Muscle of arm (tissue), 14 donors: Measurements from ENCODE around the gene BHLHE40. TPM values are rescaled to one million over a fixed set of nuclear protein-coding genes. Genes with fewer than 3 reads are reported as not detected.

Source experiments
- DNase-seq: peaks from one replicate; pipeline ENCODE4 v3.0.0-alpha.2; 2013
- long read RNA-seq, 11 donors: transcript quantifications; one replicate each; lab custom pipeline, GENCODE V29; 2026
- polyA plus RNA-seq, 12 donors: library from polyadenylated mRNA; unstranded; fragments of 120-200 nt; gene quantifications; one replicate each; pipeline ENCODE4 v1.2.1, GENCODE V29; 2013; ENCODE audit not compliant: insufficient read length in 12 of 12

The BHLHE40 gene
- polyA plus RNA-seq: 10 to 100 TPM in 11 of 12 donors, not detected in 1; 15.2 to 58.6 (median 28.6) TPM
- long read RNA-seq, donor 1, transcript BHLHE40-201 (5 exons, 3,473 nt): major isoform, 17 of 35 reads
- long read RNA-seq, donor 1, partial matches to known transcripts: 17 of 35 reads
- long read RNA-seq, donor 1, other reads (novel, unspliced or antisense): 0 of 35 reads
- long read RNA-seq, donor 2, transcript BHLHE40-201 (5 exons, 3,473 nt): major isoform, 13 of 14 reads
- long read RNA-seq, donor 2, partial matches to known transcripts: 0 of 14 reads
- long read RNA-seq, donor 2, other reads (novel, unspliced or antisense): 0 of 14 reads
- long read RNA-seq, donor 3, partial matches to known transcripts: 0 of 5 reads
- long read RNA-seq, donor 3, other reads (novel, unspliced or antisense): 0 of 5 reads
- long read RNA-seq, donor 4, transcript BHLHE40-201 (5 exons, 3,473 nt): major isoform, 5 of 5 reads
- long read RNA-seq, donor 4, partial matches to known transcripts: 0 of 5 reads
- long read RNA-seq, donor 4, other reads (novel, unspliced or antisense): 0 of 5 reads
- long read RNA-seq, donor 5, partial matches to known transcripts: 0 of 3 reads
- long read RNA-seq, donor 5, other reads (novel, unspliced or antisense): 0 of 3 reads
- long read RNA-seq, donor 6, partial matches to known transcripts: 0 of 1 reads
- long read RNA-seq, donor 6, other reads (novel, unspliced or antisense): 0 of 1 reads
- long read RNA-seq, donor 7, transcript BHLHE40-201 (5 exons, 3,473 nt): major isoform, 5 of 5 reads
- long read RNA-seq, donor 7, partial matches to known transcripts: 0 of 5 reads
- long read RNA-seq, donor 7, other reads (novel, unspliced or antisense): 0 of 5 reads
- long read RNA-seq, donor 8, partial matches to known transcripts: 5 of 9 reads
- long read RNA-seq, donor 8, other reads (novel, unspliced or antisense): 0 of 9 reads
- long read RNA-seq, donor 9, partial matches to known transcripts: 9 of 13 reads
- long read RNA-seq, donor 9, other reads (novel, unspliced or antisense): 0 of 13 reads
- long read RNA-seq, donor 10, transcript BHLHE40-201 (5 exons, 3,473 nt): major isoform, 11 of 11 reads
- long read RNA-seq, donor 10, partial matches to known transcripts: 0 of 11 reads
- long read RNA-seq, donor 10, other reads (novel, unspliced or antisense): 0 of 11 reads
- long read RNA-seq, donor 11, partial matches to known transcripts: 0 of 4 reads
- long read RNA-seq, donor 11, other reads (novel, unspliced or antisense): 0 of 4 reads

DNA sequence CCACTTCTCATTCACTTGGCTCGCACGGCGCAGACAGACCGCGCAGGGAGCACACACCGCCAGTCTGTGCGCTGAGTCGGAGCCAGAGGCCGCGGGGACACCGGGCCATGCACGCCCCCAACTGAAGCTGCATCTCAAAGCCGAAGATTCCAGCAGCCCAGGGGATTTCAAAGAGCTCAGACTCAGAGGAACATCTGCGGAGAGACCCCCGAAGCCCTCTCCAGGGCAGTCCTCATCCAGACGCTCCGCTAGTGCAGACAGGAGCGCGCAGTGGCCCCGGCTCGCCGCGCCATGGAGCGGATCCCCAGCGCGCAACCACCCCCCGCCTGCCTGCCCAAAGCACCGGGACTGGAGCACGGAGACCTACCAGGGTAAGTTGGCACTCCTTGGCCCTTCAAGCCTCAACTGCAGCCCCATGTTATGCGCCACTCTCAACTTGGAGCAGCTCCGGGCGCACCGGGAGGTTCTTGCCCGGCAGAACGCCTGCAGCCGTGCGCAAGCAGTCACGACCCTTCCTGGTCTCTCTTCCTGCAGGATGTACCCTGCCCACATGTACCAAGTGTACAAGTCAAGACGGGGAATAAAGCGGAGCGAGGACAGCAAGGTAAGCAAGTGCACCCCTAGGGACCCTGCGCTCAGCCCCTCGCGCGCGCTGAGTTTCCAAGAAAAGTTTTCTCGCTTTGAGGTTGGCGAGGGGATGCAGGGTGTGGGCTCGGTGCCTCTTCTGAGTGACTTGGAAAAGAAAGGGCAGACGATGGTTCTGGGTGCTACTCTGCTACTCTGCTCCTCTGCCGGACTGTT lies at the start of gene BHLHE40:
TSS of gene BHLHE40 (plus strand) at position 10 of the 801 bp plus-strand sequence. CDS start at position 292, 282 bp downstream.
- no peak for DNase-seq

DNA sequence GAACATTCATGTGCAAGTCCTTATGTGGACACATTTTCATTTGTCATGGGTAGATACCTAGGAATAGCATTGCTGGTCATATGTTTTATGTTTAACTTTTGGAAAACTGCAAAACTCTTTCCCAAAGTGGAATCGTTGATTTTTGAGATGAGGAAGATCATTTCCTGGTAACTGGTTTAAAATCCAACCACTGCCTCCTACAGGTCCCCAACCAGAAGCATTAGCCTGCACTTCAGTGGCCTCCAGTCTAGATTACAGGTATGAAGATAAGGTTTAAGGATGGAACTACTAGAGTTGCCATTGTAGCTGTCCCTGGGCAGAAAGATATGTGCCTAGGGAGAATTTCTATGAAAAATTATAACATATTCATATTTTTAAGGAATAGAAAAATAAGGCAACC lies 48.7 kb upstream of the BHLHE40 start:
- no peak for DNase-seq

- DNase-seq: no peak
Measured at GRCh38 chr3:4934050-4934449, 45.2 kb upstream of the BHLHE40 start.

DNA sequence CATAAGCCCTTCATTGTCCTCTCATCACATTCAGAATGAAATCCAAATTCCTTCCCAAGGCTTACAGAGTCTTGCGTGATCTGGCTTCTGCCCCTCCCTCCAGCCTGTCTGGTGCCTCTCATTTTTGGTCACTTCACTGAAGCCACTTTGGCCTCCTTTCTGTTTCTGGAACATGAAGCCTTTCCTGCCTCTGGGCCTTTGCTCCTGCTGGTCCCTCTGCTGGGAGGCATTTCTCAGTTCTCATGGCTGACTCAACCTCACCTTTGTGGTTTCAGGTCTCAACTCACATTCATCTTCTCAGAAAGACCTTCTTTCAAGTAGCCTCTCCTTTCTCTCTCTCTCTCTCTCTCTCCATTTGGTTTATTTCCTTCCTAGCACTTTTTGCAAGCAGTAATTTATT lies 43.9 kb upstream of the BHLHE40 start:
- no peak for DNase-seq

GRCh38 chr3:4936982-4937614 lies 42.1 kb upstream of the BHLHE40 start:
- DNase-seq: no peak

- no peak for DNase-seq
Measured at GRCh38 chr3:4938281-4938982, 40.8 kb upstream of the BHLHE40 start.

DNA sequence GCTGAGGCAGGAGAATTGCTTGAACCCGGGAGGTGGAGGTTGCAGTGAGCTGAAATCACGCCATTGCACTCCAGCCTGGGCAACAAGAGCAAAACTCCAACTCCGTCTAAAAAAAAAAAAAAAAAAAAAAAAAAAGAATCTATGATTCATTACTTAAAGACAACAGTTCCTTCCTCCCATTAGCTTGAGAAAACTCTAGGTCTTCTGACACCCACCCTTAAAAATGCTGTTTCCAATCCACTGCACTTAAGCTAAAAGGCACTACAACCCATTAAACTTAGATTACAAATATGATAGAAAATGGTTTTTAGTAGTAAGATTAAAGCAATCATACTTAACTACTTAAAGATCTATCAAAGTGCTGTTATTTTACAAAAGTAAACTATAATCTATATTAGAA lies 40.0 kb upstream of the BHLHE40 start:
- DNase-seq: no peak

DNA sequence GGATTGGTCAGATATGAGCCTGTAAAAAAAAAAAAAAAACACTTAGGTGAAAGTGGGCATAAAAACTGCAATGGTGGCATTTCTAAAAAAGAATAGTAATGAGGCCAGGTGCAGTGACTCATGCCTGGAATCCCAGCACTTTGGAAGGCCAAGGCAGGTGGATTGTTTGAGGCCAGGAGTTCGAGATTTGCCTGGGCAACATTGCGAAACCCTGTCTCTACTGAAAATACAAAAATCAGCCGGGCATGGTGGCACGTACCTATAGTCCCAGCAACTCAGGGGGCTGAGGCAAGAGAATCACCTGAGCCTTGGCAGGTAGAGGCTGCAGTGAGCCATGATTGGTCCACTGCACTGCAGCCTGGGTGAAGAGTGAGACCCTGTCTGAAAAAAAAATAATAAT lies 38.3 kb upstream of the BHLHE40 start:
- no peak for DNase-seq

DNA sequence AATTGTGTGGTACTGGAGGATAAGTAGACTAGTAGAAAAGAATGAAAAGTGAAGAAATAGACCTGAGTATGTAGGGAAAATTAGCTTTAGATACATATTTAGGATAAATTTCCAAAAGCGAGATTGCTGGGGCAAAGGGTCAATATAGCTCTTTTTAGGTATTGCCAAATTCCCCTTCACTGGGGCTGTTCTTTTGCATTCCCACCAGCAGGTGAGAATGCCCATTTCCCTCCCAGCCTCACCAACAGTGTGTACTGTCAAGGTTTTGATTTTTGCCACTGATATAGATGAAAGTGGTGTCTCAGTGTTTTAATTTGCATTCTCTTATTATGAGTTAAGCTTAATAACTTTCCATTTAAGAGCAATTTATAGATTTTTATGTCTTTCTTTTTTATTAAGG lies 35.7 kb upstream of the BHLHE40 start:
- DNase-seq: no peak

DNA sequence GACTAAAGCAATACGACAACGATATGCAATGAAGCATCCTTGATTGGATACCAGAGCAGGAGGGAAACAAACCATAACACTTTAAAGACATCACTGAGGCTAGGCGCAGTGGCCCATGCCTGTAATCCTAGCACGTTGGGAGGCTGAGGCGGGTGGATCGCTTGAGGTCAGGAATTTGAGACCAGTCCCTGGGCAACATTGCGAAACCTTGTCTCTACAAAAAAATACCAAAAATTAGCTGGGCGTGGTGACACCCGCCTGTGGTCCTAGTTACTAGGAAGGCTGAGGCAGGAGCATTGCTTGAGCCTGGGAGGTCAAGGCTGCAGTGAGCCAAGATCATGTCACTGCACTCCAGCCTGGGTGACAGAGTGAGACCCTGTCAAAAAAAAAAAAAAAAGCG lies 33.9 kb upstream of the BHLHE40 start:
- DNase-seq: no peak

GRCh38 chr3:4947028-4947427 lies 32.2 kb upstream of the BHLHE40 start:
- DNase-seq: no peak

- no peak for DNase-seq
Measured at GRCh38 chr3:4948395-4948794, 30.8 kb upstream of the BHLHE40 start.

DNA sequence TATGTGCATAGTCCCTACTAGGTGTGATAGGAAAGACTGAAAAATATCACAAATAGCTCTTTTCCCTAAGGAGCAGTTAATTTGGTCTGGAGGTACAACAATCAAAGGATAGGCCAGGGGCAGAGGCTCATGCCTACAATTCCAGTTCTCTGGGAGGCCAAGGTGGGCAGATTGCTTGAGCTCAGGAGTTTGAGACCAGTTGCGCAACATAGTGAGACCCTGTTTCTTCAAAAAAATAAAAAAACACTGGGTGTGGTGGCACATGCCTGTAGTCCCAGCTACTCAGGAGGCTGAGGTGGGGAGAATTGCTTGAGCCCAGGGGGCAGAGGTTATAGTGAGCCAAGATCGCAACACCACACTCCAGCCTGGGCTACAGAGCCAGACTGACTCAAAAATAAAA lies 30.2 kb upstream of the BHLHE40 start:
- no peak for DNase-seq

- no peak for DNase-seq
Measured at GRCh38 chr3:4949659-4950058, 29.6 kb upstream of the BHLHE40 start.

- DNase-seq: no peak
Measured at GRCh38 chr3:4950351-4950784, 28.9 kb upstream of the BHLHE40 start.

DNA sequence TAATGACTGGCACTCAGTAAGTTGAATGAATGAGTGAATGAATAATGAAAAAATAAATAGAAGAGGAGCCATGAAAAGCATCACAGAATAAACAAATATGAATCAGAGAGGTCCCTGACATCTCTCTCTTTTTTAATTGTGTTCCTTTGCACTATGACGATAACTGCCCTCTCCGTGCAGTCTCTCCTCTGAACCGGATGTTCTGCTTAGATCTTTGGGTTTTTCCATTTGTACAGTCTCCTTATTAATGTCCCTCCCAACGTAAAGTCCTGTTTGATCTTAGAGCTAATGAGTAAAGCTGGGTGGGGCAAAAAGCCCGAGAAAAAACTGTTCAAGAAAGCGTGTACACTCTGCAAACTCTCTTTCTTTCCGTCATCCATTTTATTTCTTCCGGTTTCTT lies 28.3 kb upstream of the BHLHE40 start:
- no peak for DNase-seq

DNA sequence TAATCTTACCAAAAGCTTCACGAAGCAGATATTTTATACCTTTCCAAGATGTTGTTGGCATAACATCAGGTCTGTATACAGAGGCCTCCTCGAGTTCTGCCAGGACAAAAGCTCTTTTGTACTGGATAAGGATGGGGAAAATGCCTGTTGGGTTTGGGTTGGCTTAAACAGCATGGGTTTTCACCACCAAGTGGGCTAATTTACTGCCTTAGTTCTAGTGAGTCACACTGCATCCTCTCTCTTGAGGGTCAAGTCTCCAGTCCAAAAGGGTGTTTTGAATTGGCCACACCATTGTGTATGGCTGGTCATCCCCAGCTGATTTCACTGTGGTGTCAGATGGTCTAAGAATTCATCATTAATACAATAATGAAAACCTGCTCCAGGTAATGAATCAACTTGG lies 26.1 kb upstream of the BHLHE40 start:
- DNase-seq: no peak

DNA sequence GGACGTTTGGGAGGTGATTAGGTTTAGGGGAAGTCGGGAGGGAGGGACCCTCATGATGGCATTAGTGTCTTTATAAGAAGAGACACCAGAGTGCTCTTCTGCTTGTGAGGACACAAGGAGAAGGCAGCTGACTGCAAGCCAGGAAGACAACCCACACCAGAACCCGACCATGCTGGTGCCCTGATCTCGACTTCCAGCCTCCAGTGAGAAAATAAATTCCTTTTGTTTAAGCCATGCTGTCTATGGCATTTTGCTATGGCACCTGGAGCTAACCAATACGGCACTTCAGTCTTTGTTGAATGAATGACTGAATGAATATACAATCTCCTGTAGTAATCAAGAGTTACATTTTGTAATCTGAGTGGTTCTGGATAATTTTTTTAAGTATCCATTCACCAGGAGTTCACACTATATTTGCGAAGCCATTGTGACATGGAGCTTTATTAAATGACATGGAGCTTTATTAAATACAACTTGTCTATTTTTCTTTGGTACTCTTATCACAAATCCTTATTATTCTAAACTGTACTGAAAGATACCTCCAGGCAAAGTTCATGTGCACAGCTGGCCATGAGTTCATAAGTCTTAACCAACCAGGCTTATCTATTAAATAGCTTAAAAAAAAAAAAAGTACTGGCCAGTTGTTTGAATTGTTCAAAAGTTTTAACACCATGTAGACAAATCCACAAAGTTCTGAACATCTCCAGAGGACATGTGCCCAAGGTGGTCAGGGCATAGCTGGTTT lies 24.8 kb upstream of the BHLHE40 start:
- no peak for DNase-seq

- no peak for DNase-seq
Measured at GRCh38 chr3:4956099-4956498, 23.1 kb upstream of the BHLHE40 start.
